GM19238 (cell line): ENCODE results near the gene INSIG2.
"Not testable (repeated sequence)": the region's sequence is repeated elsewhere in the genome, so short reads cannot be mapped to it uniquely, and the experiment has no call there.

Experiments used
- DNase-seq: peaks from one replicate; pipeline ENCODE4 v3.0.0; 2011; ENCODE audit warnings: low spot score; ENCODE audit not compliant: insufficient read length

Gene INSIG2

GRCh38 chr2:118059919-118060478 lies 28.3 kb upstream of the INSIG2 start:
- DNase-seq = no peak

DNA sequence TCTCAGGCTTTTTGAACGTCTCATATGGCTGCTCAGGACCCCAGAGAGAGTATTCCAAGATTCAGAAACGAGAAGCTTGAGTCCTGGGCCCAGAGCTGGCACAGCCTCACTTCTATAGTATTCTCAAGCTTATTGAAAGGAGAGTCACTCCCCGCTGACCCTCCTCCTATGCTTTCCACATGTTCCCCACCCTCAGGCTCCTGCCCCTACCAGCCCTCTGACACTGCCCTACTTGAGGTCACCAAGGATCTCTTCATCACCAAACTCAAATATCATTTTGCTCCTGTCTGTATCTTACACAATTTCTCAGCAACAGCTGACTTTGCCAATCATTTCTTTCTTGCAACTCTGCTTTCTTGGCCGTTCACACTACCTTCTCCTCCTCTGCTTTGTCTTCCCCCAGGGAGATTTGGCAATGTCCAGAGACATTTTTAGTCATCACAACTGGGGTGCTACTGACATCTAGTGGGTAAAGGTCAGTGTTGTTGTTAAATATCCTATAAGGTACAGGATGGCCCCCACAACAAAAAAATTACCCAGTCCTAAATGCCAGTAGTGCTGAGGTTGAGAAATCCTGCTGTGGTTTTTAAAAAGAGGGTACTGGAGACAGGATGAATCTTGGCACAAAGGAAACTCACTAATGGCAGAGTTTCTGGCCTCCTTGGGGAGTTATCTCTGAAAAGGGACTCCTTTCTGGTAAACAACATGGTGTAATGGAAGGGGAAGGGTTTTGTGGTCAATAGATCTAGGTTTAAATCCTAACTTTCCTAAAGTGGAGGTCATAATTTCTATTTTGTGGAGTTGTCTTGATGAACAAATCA lies 26.9 kb upstream of the INSIG2 start:
- peak; percentile 7 for DNase-seq

GRCh38 chr2:118062048-118062447 lies 26.2 kb upstream of the INSIG2 start:
- DNase-seq = no peak

GRCh38 chr2:118062669-118063068 lies 25.6 kb upstream of the INSIG2 start:
- no peak for DNase-seq

- no peak for DNase-seq
Observed at GRCh38 chr2:118065015-118065706, 23.1 kb upstream of the INSIG2 start.

DNA sequence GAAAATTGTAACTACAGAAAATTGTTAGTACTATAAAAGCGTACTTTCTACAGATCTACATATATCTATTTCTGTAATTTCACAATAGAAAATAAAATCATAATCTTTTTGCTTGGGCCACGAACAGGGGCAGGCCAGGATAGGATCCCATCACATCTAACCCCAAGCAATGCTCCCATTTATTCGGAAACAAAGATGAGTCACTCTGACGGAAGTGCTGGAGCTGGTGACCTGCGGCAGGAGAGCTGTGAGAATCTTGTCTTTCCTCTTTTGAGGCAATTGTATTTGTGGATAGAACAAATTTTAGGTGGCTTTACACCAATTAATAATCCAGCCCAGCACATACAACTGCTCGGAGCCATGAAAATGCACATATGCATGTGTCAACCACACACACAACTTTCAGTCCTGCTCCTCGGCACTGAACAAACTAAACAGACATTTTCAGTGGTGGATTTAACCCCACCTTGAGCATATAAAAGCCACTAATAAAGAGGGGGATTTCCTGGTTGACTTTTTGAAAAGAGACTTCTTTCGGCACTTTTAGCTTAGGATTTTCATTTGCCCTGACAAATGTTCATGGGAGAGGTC lies 22.3 kb upstream of the INSIG2 start:
- DNase-seq = no peak

GRCh38 chr2:118077636-118078247 lies 10.5 kb upstream of the INSIG2 start:
- no peak for DNase-seq

- no peak for DNase-seq
Observed at GRCh38 chr2:118078734-118079133, 9.5 kb upstream of the INSIG2 start.

DNA sequence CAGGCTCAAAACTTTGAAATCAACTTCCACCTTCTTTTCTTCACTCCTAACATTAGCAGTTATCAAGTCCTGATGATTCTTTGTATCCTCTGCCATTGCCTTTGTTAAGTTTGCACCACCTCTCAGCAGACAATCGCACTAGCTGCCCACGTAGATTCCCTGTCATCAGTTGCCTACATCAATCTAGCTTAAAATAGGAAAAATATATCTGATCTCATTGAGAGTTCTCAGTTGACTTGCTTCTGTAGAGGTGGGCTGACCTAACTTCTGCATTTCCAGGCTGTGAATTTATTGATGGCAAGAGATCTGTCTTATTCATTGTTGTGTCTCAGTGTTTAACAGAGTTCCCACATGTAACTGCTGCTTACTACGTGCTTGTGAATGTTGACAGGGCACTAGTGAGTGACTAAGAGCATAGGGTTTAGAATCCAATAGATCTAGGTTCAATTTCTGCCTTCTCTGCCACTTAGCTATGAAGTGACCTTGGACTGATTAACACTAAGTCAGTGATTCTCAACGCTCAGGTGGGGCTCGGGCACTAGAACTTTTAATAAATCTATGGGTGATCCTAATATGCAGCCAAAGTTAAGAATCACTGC lies 3.7 kb upstream of the INSIG2 start:
- no peak for DNase-seq

GRCh38 chr2:118085173-118086023 lies 2.9 kb upstream of the INSIG2 start:
- DNase-seq = no peak

DNA sequence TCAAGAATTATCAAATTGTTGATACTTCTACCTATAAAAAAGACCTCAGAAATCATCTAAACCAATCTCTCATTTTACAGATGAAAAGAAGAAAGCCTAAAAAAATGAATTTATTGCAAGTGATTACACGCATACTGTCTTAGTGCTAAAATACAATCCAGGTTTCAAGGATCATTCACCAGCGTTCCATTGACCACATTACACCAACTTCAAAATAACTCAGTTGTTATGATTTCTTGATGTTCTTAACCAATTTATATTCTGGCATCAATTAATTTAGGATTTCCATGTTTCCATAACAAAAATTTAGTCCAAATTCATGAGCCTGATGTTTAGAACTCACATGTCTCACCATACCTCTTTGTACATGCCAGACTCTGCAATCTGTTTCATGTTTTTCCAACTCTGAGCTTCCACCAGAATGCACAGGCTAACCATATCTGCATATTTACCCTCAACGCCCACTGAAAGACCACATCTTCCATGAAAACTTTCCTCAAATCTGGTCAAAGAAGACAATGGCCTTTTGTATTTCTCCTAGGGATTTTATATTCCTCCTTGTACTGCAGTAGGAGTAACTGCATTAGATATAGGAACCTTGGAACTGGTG lies 2.1 kb upstream of the INSIG2 start:
- no peak for DNase-seq

- DNase-seq = peak; percentile 10
Observed at GRCh38 chr2:118089139-118089800, 999 bp downstream of the INSIG2 start.

DNA sequence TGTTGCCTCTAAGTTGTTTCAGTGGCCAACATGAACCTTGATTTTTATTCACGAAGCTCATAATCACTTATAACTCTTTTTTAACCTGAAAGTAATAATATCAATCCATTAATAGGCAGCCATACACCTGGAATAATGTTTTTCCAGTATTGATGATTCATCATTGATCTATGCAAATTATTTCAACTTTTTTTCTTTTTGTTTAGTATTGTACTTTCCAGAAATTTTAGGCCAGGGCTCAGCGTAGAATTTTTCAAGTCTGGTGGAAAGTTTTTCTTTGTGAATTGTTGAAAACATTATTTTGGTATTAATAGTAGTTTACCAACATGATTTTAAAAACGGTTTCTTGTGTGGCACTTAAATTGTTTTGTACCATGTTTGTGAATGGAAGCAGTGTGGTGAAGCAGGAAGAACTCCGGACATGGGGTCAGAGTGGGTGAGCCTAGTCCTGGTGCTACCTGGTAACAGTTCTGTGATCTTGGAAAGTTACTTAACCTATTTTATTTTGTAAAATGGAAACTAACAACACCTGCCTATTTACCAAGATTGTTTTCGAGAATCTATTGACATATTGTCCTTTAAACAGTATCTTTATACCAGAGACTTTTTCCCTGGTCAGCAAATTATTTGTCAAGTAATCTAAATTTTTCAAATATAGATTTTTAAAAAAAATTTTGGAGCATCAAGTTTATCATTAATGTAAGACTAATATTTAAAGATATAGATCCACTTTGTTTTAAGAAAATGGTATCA lies 2.3 kb downstream of the INSIG2 start:
- no peak for DNase-seq

DNA sequence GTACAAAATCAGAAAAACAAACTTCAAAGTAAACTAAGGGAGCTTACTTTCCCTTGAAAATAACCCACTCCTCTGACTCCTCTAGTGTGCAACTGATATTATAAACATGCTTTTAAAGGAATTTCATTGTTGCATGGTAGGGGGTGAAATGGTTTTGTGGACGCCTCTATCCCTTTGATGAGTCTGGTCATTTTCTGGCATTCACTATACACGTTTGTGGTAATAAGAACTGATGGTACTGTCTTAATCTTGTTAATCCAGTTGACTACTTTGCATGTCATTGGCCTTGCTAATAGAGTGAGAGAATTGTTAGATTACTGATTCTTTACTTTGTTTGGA lies 2.8 kb downstream of the INSIG2 start:
- DNase-seq = no peak

DNA sequence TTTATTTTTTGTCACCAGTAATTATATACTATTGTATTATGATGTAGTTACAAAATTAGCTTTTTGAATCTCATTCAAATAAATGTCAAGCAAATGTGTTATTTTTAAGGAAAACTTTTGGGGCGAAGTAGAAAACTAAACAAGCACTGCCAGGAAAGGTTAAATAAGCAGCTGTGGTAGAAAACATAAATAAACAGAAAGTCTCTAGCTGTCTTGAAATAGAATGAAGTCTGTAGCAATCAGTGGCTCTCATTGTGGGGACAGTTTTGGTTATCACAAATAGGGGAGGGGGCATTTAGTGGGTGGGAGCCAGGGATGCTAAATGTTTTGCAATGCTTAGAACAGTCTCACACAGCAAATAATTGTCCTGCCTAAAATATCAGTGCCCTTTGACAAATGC lies 3.4 kb downstream of the INSIG2 start:
- DNase-seq = no peak

DNA sequence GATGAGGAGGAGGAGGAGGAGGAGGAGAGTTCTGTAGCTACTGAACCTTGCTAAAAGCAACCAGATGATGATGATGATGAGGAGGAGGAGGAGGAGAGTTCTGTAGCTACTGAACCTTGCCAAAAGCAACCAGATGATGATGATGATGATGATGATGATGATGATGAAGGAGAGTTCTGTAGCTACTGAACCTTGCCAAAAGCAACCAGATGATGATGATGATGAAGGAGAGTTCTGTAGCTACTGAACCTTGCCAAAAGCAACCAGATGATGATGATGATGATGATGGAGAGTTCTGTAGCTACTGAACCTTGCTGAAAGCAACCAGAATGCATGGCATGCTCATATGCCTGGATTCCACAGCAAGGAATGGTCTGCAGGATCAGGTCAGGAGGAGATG lies 5.8 kb downstream of the INSIG2 start:
- not testable (repeated sequence) for DNase-seq

GRCh38 chr2:118094503-118094902 lies 6.2 kb downstream of the INSIG2 start:
- DNase-seq = no peak

- no peak for DNase-seq
Observed at GRCh38 chr2:118095610-118096009, 7.3 kb downstream of the INSIG2 start.

DNA sequence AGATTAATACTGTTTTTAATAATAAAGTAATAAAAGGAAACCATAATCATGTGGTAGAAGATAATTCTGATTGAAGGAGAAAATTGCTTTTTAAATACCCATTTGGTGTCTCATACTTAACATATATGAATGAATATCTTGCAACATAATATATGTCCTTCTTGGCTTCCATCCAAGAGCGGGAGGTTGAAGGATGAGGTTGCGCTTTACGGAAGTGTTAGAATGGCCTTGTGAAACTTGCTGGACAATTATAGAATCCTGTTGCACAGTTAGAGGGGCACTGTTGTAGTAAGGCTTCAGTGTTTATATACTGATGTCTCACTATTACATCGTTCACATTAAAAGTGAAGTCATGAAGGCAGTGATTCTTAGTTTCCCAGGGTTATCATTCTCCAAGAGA lies 9.4 kb downstream of the INSIG2 start:
- DNase-seq = no peak
